Measurements from ENCODE around the gene EEFSEC. TPM values are rescaled to one million over a fixed set of nuclear protein-coding genes. Genes with fewer than 3 reads are reported as not detected.

Gene EEFSEC
- total RNA-seq, 1 donor = 5.1 TPM

- Histone ChIP-seq H2AFZ (ENCODE audit: low read length) (no peak overlapping the region), H3K36me3 (ENCODE audit: insufficient read depth, low read length) (no peaks in the 10 kb centered on the region), H3K27ac (ENCODE audit: low read depth, low read length) (no peak overlapping the region), H3K4me2 (ENCODE audit: insufficient read depth, low read length) (no peak overlapping the region), H3K4me3 (ENCODE audit: insufficient read depth, low read length) (no peak overlapping the region), H4K20me1 (ENCODE audit: insufficient read depth, low read length) (peaks cover 13% of the 10 kb centered on the region), H3K4me1 (ENCODE audit: insufficient read depth, low read length) (no peaks in the 10 kb centered on the region), H3K27me3 (ENCODE audit: insufficient read depth, low read length) (no peaks in the 10 kb centered on the region), H3K9me3 (ENCODE audit: low read depth, low read length) (no peaks in the 10 kb centered on the region), H3K79me2 (ENCODE audit: insufficient read depth, low read length) (no peaks in the 10 kb centered on the region)
- no peak for TF ChIP-seq CTCF (IDR thresholded peaks at IDR 0.05; ENCODE audit: extremely low read depth, low read depth, low read length)
- DNase-seq (ENCODE audit: insufficient read length, low spot score, missing footprints) = no peak
Observed at GRCh38 chr3:128237348-128238183, 84.3 kb downstream of the EEFSEC start.

GRCh38 chr3:128238184-128238489 is 84.9 kb downstream of the EEFSEC start:
- H3K79me2 ChIP-seq (ENCODE audit: insufficient read depth, low read length) = no peaks in the 10 kb centered on the region
- no peak for TF ChIP-seq CTCF (IDR thresholded peaks at IDR 0.05; ENCODE audit: extremely low read depth, low read depth, low read length)
- DNase-seq (ENCODE audit: insufficient read length, low spot score, missing footprints) = no peak

GRCh38 chr3:128239304-128239703 is 86.0 kb downstream of the EEFSEC start:
- no peak for TF ChIP-seq CTCF (IDR thresholded peaks at IDR 0.05; ENCODE audit: extremely low read depth, low read depth, low read length)
- no peaks in the 10 kb centered on the region for H3K4me1 ChIP-seq (ENCODE audit: insufficient read depth, low read length)
- no peaks in the 10 kb centered on the region for H3K36me3 ChIP-seq (ENCODE audit: insufficient read depth, low read length)
- no peaks in the 10 kb centered on the region for H3K79me2 ChIP-seq (ENCODE audit: insufficient read depth, low read length)
- no peak overlapping the region for H3K27ac ChIP-seq (ENCODE audit: low read depth, low read length)
- H3K27me3 ChIP-seq (ENCODE audit: insufficient read depth, low read length) = no peaks in the 10 kb centered on the region
- no peak overlapping the region for H2AFZ ChIP-seq (ENCODE audit: low read length)
- DNase-seq (ENCODE audit: insufficient read length, low spot score, missing footprints) = no peak
- H3K9me3 ChIP-seq (ENCODE audit: low read depth, low read length) = no peaks in the 10 kb centered on the region
- H3K4me3 ChIP-seq (ENCODE audit: insufficient read depth, low read length) = no peak overlapping the region
- peaks cover 10% of the 10 kb centered on the region for H4K20me1 ChIP-seq (ENCODE audit: insufficient read depth, low read length)
- no peak overlapping the region for H3K4me2 ChIP-seq (ENCODE audit: insufficient read depth, low read length)

More at GRCh38 chr3:128238184-128238489, 84.9 kb downstream of the EEFSEC start:
- no peaks in the 10 kb centered on the region for H3K27me3 ChIP-seq (ENCODE audit: insufficient read depth, low read length)
- H3K27ac ChIP-seq (ENCODE audit: low read depth, low read length) = no peak overlapping the region
- no peak overlapping the region for H3K4me3 ChIP-seq (ENCODE audit: insufficient read depth, low read length)
- H3K4me2 ChIP-seq (ENCODE audit: insufficient read depth, low read length) = no peak overlapping the region
- no peaks in the 10 kb centered on the region for H3K36me3 ChIP-seq (ENCODE audit: insufficient read depth, low read length)
- H3K4me1 ChIP-seq (ENCODE audit: insufficient read depth, low read length) = no peaks in the 10 kb centered on the region
- H3K9me3 ChIP-seq (ENCODE audit: low read depth, low read length) = no peaks in the 10 kb centered on the region
- no peak overlapping the region for H2AFZ ChIP-seq (ENCODE audit: low read length)
- H4K20me1 ChIP-seq (ENCODE audit: insufficient read depth, low read length) = peaks cover 13% of the 10 kb centered on the region

- H3K4me1 ChIP-seq (ENCODE audit: insufficient read depth, low read length) = no peaks in the 10 kb centered on the region
- H4K20me1 ChIP-seq (ENCODE audit: insufficient read depth, low read length) = peaks cover 10% of the 10 kb centered on the region
- H3K9me3 ChIP-seq (ENCODE audit: low read depth, low read length) = no peaks in the 10 kb centered on the region
- no peak for TF ChIP-seq CTCF (IDR thresholded peaks at IDR 0.05; ENCODE audit: extremely low read depth, low read depth, low read length)
- no peak overlapping the region for H3K27ac ChIP-seq (ENCODE audit: low read depth, low read length)
- H2AFZ ChIP-seq (ENCODE audit: low read length) = no peak overlapping the region
- peak; percentile 59 for DNase-seq (ENCODE audit: insufficient read length, low spot score, missing footprints)
- no peaks in the 10 kb centered on the region for H3K36me3 ChIP-seq (ENCODE audit: insufficient read depth, low read length)
- H3K4me2 ChIP-seq (ENCODE audit: insufficient read depth, low read length) = no peak overlapping the region
- no peak overlapping the region for H3K4me3 ChIP-seq (ENCODE audit: insufficient read depth, low read length)
- H3K79me2 ChIP-seq (ENCODE audit: insufficient read depth, low read length) = no peaks in the 10 kb centered on the region
- H3K27me3 ChIP-seq (ENCODE audit: insufficient read depth, low read length) = no peaks in the 10 kb centered on the region
Observed at GRCh38 chr3:128240232-128240631, 87.0 kb downstream of the EEFSEC start.
